WTC11 (cell line): ENCODE results near the gene SLC22A12. TPM values are rescaled to one million over a fixed set of nuclear protein-coding genes. Genes with fewer than 3 reads are reported as not detected.

Experiments
- ATAC-seq: fragments of 200-7000 bp; cut with Tn5 transposase; 2 replicates; pipeline ENCODE4 v1.10.0; 2021; ENCODE audit warnings: mild to moderate bottlenecking, moderate library complexity
- CTCF ChIA-PET: fragments of 300-600 bp; sonication (Branson Sonifier 250); formaldehyde crosslinking; loops from one replicate; lab custom pipeline; 2021; ENCODE audit warnings: antibody characterized with exemption; lab: Charles Lee
- POLR2A ChIA-PET: fragments of 350-600 bp; sonication (Branson Sonifier 250); formaldehyde crosslinking; loops from one replicate; lab custom pipeline; 2021; ENCODE audit warnings: antibody characterized with exemption; lab: Charles Lee
- DNase-seq: peaks from one replicate; pipeline ENCODE4 v3.0.0; 2021; ENCODE audit warnings: low spot score
- H3K27ac Mint-ChIP-seq: 2 replicates; pipeline ENCODE4 v1.8.0; 2021; ENCODE audit warnings: mixed read lengths
- H3K27me3 Mint-ChIP-seq: 2 replicates; pipeline ENCODE4 v1.8.0; 2021; ENCODE audit warnings: low read depth, mild to moderate bottlenecking, moderate library complexity, mixed read lengths
- H3K36me3 Mint-ChIP-seq: 2 replicates; pipeline ENCODE4 v1.8.0; 2021; ENCODE audit warnings: mixed read lengths
- H3K4me1 Mint-ChIP-seq: 2 replicates; pipeline ENCODE4 v1.8.0; 2022; ENCODE audit warnings: mixed read lengths
- H3K4me3 Mint-ChIP-seq: 2 replicates; pipeline ENCODE4 v1.8.0; 2021; ENCODE audit warnings: mild to moderate bottlenecking, moderate library complexity, mixed read lengths
- H3K9me3 Mint-ChIP-seq: 2 replicates; pipeline ENCODE4 v1.8.0; 2021; ENCODE audit warnings: mixed read lengths
- ATF1 ChIP-seq: sonication (generic); formaldehyde crosslinking; IDR thresholded peaks from 2 replicates; pipeline ENCODE4 v1.8.1; 2023; ENCODE audit warnings: mild to moderate bottlenecking, moderate library complexity, missing genetic modification reagents
- ESRRA ChIP-seq: sonication (generic); formaldehyde crosslinking; IDR thresholded peaks from 2 replicates; pipeline ENCODE4 v1.8.1; 2022; ENCODE audit warnings: mild to moderate bottlenecking, missing genetic modification reagents, borderline replicate concordance
- JAZF1 ChIP-seq: fragments of 250-450 bp; sonication (Bioruptor Pico); IDR thresholded peaks from 2 replicates; pipeline ENCODE4 v1.9.0; 2021; ENCODE audit warnings: moderate library complexity, mild to moderate bottlenecking, inconsistent platforms
- JUN ChIP-seq: sonication (generic); formaldehyde crosslinking; IDR thresholded peaks from 2 replicates; pipeline ENCODE4 v1.8.0; 2023; ENCODE audit warnings: mild to moderate bottlenecking, missing genetic modification reagents
- NFYB ChIP-seq: sonication (generic); formaldehyde crosslinking; conservative IDR thresholded peaks from 2 replicates; pipeline ENCODE4 v1.8.0; 2022; ENCODE audit warnings: low read depth, missing genetic modification reagents
- NR1H2 ChIP-seq: sonication (generic); formaldehyde crosslinking; IDR thresholded peaks from 2 replicates; pipeline ENCODE4 v1.9.0; 2021; ENCODE audit warnings: mild to moderate bottlenecking, moderate library complexity, missing genetic modification reagents
- NR2C2 ChIP-seq: sonication (generic); formaldehyde crosslinking; IDR thresholded peaks from 2 replicates; pipeline ENCODE4 v1.8.0; 2022; ENCODE audit warnings: mild to moderate bottlenecking, missing genetic modification reagents
- OVOL2 ChIP-seq: fragments of 250-450 bp; sonication (Bioruptor Pico); IDR thresholded peaks from 2 replicates; pipeline ENCODE4 v1.9.0; 2021; ENCODE audit warnings: mild to moderate bottlenecking, borderline replicate concordance
- ZNF423 ChIP-seq: fragments of 250-450 bp; sonication (Bioruptor Pico); IDR thresholded peaks from 2 replicates; pipeline ENCODE4 v2.1.2; 2022; ENCODE audit warnings: mild to moderate bottlenecking, moderate library complexity
- ZNF671 ChIP-seq: fragments of 250-450 bp; sonication (Bioruptor Pico); IDR thresholded peaks from 2 replicates; pipeline ENCODE4 v1.8.0; 2021; ENCODE audit warnings: mild to moderate bottlenecking
- total RNA-seq: library from RNA; stranded (reverse); gene quantifications from 3 replicates; pipeline ENCODE4 v1.2.3, GENCODE V29; 2021
- TF ChIP-seq, protein P1 (sequence below): fragments of 200-600 bp; IDR thresholded peaks from 2 replicates; pipeline ENCODE4 v1.8.0; 2022; ENCODE audit warnings: antibody characterized with exemption
- TF ChIP-seq, protein P2 (sequence below): sonication (generic); formaldehyde crosslinking; IDR thresholded peaks from 2 replicates; pipeline ENCODE4 v1.8.1; 2022; ENCODE audit warnings: missing genetic modification reagents, borderline replicate concordance
- TF ChIP-seq, protein P3 (sequence below): sonication (generic); formaldehyde crosslinking; IDR thresholded peaks from 2 replicates; pipeline ENCODE4 v1.8.0; 2023; ENCODE audit warnings: missing genetic modification reagents, mild to moderate bottlenecking, borderline replicate concordance
- TF ChIP-seq, protein P4 (sequence below): sonication (generic); formaldehyde crosslinking; IDR thresholded peaks from 2 replicates; pipeline ENCODE4 v1.8.1; 2023; ENCODE audit warnings: mild to moderate bottlenecking, missing genetic modification reagents, moderate library complexity
- TF ChIP-seq, protein P5 (sequence below): sonication (generic); formaldehyde crosslinking; IDR thresholded peaks from 2 replicates; pipeline ENCODE4 v1.8.1; 2022; ENCODE audit warnings: low read depth, missing genetic modification reagents, borderline replicate concordance

Gene SLC22A12
- total RNA-seq, 1 experiment from 2014 or later: not detected

DNA sequence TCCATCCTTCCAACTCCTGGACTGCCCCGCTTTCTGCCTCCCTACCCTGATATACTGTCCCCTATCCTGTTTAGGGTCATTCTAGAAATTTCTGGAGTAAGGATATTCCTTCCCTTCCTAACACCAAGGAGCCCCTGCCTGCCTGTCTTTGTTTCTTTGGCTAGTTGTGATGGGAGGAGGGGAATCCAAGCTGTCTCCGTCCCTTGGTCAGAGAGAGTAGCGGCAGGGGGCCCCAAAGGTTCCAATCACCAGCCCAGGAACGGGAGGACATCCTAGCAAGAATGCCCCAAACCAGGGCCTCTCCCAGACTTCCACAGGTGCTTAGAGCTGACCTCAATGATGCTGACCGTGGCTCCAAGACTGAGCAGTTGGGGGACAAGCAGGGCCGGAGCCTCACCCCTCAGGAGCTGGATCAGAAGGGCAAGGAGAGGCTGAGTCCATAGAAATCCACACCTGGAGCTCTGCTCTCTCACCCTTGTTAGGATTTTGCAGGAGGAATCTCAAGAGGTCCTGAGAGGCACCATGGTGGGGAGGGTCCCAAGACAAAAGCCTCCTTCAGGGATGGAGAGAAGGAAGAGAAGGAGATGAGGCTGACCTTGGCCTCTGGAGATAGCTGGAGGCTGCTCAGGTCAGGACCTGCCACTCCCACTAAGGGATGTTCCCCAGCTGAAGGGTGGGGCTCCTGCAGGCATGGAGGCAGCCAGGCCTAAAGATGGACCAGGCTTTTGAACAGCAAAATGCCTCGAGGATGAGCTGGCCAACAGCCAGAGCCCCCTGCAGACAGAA lies 13.6 kb downstream of the SLC22A12 start:
- Mint-ChIP-seq H3K27ac (no peak overlapping the region; the same call in 1 of the 2 replicates), H3K9me3 (no peaks in the 10 kb centered on the region)

More for the DNA sequence above, 13.6 kb downstream of the SLC22A12 start:
- no peaks in the 10 kb centered on the region for H3K36me3 Mint-ChIP-seq
- peaks cover 7% of the 10 kb centered on the region; the same call in 1 of the 2 replicates for H3K4me1 Mint-ChIP-seq
- CTCF ChIA-PET: interaction anchor here (0.7 to 2.7 kb wide), 7 partner anchors 14 to 155 kb away, joined by 3 to 11 read pairs (median 5); no protein-coding TSS in a partner anchor
- TF ChIP-seq NFYB (CRISPR knock-in tag) (no peak), NR2C2 (CRISPR knock-in tag) (no peak), OVOL2 (CRISPR knock-in tag) (no peak), NR1H2 (CRISPR knock-in tag) (no peak), ZNF423 (CRISPR knock-in tag) (no peak), ATF1 (CRISPR knock-in tag) (no peak), ZNF671 (no peak), JAZF1 (no peak), ESRRA (CRISPR knock-in tag) (no peak), JUN (no peak)
- TF ChIP-seq, protein P1, sequence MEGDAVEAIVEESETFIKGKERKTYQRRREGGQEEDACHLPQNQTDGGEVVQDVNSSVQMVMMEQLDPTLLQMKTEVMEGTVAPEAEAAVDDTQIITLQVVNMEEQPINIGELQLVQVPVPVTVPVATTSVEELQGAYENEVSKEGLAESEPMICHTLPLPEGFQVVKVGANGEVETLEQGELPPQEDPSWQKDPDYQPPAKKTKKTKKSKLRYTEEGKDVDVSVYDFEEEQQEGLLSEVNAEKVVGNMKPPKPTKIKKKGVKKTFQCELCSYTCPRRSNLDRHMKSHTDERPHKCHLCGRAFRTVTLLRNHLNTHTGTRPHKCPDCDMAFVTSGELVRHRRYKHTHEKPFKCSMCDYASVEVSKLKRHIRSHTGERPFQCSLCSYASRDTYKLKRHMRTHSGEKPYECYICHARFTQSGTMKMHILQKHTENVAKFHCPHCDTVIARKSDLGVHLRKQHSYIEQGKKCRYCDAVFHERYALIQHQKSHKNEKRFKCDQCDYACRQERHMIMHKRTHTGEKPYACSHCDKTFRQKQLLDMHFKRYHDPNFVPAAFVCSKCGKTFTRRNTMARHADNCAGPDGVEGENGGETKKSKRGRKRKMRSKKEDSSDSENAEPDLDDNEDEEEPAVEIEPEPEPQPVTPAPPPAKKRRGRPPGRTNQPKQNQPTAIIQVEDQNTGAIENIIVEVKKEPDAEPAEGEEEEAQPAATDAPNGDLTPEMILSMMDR: no peak
- TF ChIP-seq, protein P2, sequence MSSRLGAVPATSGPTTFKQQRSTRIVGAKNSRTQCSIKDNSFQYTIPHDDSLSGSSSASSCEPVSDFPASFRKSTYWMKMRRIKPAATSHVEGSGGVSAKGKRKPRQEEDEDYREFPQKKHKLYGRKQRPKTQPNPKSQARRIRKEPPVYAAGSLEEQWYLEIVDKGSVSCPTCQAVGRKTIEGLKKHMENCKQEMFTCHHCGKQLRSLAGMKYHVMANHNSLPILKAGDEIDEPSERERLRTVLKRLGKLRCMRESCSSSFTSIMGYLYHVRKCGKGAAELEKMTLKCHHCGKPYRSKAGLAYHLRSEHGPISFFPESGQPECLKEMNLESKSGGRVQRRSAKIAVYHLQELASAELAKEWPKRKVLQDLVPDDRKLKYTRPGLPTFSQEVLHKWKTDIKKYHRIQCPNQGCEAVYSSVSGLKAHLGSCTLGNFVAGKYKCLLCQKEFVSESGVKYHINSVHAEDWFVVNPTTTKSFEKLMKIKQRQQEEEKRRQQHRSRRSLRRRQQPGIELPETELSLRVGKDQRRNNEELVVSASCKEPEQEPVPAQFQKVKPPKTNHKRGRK (CRISPR knock-in tag): no peak
- TF ChIP-seq, protein P3, sequence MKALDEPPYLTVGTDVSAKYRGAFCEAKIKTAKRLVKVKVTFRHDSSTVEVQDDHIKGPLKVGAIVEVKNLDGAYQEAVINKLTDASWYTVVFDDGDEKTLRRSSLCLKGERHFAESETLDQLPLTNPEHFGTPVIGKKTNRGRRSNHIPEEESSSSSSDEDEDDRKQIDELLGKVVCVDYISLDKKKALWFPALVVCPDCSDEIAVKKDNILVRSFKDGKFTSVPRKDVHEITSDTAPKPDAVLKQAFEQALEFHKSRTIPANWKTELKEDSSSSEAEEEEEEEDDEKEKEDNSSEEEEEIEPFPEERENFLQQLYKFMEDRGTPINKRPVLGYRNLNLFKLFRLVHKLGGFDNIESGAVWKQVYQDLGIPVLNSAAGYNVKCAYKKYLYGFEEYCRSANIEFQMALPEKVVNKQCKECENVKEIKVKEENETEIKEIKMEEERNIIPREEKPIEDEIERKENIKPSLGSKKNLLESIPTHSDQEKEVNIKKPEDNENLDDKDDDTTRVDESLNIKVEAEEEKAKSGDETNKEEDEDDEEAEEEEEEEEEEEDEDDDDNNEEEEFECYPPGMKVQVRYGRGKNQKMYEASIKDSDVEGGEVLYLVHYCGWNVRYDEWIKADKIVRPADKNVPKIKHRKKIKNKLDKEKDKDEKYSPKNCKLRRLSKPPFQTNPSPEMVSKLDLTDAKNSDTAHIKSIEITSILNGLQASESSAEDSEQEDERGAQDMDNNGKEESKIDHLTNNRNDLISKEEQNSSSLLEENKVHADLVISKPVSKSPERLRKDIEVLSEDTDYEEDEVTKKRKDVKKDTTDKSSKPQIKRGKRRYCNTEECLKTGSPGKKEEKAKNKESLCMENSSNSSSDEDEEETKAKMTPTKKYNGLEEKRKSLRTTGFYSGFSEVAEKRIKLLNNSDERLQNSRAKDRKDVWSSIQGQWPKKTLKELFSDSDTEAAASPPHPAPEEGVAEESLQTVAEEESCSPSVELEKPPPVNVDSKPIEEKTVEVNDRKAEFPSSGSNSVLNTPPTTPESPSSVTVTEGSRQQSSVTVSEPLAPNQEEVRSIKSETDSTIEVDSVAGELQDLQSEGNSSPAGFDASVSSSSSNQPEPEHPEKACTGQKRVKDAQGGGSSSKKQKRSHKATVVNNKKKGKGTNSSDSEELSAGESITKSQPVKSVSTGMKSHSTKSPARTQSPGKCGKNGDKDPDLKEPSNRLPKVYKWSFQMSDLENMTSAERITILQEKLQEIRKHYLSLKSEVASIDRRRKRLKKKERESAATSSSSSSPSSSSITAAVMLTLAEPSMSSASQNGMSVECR (CRISPR knock-in tag): no peak
- TF ChIP-seq, protein P4, sequence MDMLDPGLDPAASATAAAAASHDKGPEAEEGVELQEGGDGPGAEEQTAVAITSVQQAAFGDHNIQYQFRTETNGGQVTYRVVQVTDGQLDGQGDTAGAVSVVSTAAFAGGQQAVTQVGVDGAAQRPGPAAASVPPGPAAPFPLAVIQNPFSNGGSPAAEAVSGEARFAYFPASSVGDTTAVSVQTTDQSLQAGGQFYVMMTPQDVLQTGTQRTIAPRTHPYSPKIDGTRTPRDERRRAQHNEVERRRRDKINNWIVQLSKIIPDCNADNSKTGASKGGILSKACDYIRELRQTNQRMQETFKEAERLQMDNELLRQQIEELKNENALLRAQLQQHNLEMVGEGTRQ: no peak
- TF ChIP-seq, protein P5, sequence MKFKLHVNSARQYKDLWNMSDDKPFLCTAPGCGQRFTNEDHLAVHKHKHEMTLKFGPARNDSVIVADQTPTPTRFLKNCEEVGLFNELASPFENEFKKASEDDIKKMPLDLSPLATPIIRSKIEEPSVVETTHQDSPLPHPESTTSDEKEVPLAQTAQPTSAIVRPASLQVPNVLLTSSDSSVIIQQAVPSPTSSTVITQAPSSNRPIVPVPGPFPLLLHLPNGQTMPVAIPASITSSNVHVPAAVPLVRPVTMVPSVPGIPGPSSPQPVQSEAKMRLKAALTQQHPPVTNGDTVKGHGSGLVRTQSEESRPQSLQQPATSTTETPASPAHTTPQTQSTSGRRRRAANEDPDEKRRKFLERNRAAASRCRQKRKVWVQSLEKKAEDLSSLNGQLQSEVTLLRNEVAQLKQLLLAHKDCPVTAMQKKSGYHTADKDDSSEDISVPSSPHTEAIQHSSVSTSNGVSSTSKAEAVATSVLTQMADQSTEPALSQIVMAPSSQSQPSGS: no peak
- TF ChIP-seq, all 79 proteins: peak for 0
- no peaks in the 10 kb centered on the region; the same call in 1 of the 2 replicates for H3K27me3 Mint-ChIP-seq
- no peak overlapping the region for H3K4me3 Mint-ChIP-seq
- DNase-seq (no peak), ATAC-seq (no peak)
- POLR2A ChIA-PET: no interaction called here
